GM12864 (cell line): Measurements from ENCODE around the gene PON1.

Experiments used
- DNase-seq: peaks from one replicate; pipeline ENCODE4 v3.0.0-alpha.2; 2011; ENCODE audit warnings: low read depth
- H3K4me3 ChIP-seq: 2 replicates; pipeline ENCODE4 v1.5.1; 2011; ENCODE audit warnings: mild to moderate bottlenecking, low read depth, low read length, control low read depth
- TF ChIP-seq, protein P1 (sequence below): IDR thresholded peaks from 2 replicates; pipeline ENCODE4 v1.5.1; 2011; ENCODE audit warnings: low read depth, mild to moderate bottlenecking, moderate library complexity, low read length, control low read depth, inconsistent platforms; ENCODE audit errors: missing control alignments

The PON1 gene

DNA sequence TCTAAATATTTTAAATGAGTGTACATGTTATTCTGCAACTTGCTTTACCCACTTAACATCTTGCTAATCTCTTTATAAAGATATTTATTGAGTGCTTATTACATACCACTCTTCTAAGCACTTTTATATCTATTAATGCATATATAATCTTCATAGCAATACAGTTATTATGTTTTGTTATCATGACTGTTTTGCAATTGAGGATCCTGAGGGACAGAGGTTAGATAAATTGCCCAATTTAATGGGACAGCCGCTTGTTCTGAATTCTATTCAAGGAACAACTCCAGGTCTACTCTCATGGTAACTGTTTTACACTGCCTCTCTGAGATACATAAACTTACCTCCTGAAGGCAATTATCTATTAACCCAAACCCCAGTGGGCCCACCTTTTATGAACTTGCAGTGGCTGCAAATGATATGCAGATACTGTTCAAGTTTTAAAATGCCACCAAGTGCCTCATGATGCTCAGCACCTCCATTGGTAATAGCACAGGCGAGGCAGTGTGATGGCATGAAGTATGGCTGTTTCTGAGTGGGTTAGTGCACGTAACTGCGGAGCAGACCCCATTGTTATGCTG is 60.5 kb downstream of the PON1 start:
- no peak for DNase-seq
- H3K4me3 ChIP-seq, result no peak overlapping the region
- TF ChIP-seq, protein P1, sequence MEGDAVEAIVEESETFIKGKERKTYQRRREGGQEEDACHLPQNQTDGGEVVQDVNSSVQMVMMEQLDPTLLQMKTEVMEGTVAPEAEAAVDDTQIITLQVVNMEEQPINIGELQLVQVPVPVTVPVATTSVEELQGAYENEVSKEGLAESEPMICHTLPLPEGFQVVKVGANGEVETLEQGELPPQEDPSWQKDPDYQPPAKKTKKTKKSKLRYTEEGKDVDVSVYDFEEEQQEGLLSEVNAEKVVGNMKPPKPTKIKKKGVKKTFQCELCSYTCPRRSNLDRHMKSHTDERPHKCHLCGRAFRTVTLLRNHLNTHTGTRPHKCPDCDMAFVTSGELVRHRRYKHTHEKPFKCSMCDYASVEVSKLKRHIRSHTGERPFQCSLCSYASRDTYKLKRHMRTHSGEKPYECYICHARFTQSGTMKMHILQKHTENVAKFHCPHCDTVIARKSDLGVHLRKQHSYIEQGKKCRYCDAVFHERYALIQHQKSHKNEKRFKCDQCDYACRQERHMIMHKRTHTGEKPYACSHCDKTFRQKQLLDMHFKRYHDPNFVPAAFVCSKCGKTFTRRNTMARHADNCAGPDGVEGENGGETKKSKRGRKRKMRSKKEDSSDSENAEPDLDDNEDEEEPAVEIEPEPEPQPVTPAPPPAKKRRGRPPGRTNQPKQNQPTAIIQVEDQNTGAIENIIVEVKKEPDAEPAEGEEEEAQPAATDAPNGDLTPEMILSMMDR, result no peak

DNA sequence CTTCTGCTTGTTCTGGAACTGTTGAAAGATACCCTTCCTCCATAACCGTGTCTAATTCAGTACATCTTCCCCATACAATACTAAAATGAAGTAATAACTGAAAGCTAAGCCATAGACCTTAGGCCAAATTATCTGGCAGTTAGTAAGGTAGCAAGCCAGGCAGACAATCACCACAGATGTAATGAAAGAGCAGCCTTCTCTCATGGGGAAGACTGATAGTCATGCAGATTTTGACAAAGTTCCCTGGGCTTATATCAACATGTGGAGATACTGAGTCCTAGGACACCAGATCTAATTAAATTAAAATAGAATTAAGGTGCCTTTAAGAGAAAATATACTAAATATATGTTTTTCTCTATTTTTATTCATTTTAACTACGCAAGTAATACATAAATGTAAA is 61.5 kb downstream of the PON1 start:
- TF ChIP-seq, protein P1, result no peak
- DNase-seq, result no peak
- H3K4me3 ChIP-seq, result no peak overlapping the region

DNA sequence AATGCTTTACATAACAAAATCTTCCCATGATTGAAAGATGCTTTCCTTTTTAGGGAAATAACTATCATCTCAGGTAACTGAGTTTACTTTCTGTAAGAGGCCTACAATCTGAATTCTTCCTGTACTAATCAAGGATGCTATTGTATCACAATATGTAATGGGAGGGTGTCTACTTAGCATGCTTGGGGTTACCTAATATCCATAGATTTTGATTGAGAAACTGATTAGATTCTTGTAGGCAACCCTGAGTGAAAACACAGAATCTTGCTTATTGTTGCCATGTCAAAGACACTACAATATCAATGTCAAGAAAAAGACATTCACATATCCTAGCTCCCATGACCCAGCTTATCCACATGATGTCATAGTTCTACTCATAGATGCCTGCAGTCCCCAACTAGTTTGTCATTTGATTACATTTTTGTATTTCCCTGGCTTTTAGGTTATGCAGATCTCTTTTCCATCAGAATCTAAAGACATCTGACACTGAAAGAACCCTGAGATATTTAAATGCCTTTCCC is 62.4 kb downstream of the PON1 start:
- DNase-seq, result no peak
- TF ChIP-seq, protein P1, result no peak

DNA sequence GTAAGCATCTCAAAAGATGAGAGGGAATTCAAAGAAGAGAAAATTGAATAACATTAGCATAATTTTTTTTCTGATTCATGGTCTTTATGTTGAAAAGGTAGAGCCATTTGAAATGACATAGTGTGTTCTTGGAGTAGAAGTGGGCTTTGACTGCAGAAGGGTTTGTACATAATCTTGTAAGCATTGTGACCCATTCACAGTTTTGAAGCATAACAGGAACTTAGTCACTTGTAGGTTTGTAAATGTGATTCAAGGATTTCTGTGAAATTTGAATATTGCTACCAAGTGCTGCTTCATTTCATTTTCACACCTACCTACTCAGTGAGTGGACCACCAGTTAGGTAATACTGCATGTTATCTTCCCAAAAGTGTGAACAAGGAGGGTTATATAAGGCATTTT is 68.6 kb downstream of the PON1 start:
- DNase-seq, result no peak
- H3K4me3 ChIP-seq, result no peak overlapping the region
- TF ChIP-seq, protein P1, result no peak

More for the DNA sequence above, 62.4 kb downstream of the PON1 start:
- H3K4me3 ChIP-seq, result no peak overlapping the region

DNA sequence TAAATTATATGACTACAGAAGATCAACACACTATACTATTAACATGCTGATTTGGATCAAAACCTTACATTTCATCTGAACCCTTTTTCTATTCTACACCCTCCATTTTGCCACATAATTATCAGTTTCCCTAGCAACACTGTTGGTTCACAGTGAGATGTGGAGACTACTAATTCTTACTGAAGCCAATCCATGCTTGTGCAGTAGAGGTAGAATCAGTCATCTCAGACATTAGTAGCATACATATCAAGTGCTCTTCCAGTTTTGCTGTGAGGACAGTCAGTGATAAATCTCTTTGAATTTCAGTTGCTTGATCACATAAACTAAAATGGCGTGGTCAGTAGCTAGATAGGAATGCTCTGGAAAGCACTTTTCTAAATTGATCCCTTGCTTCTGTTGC is 70.3 kb downstream of the PON1 start:
- TF ChIP-seq, protein P1, result no peak

DNA sequence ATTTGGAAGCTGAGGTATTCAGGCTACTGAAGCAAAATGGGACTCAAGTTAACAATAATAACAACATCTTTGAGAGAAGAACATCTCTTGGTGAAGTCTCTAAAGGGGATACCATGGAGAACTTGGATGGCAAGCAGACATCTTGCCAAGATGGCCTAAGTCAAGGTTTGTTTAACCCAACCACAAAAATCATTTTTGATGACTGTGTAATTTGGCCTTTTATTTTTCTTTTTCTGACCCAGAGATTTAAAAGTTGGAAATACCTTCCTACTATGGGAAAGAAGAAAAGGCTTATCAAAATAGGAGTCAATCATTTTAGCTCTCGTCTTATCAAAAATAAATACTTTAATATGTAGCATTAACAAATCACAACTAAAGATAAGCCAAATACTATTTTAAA is 72.4 kb downstream of the PON1 start:
- no peak for DNase-seq
- H3K4me3 ChIP-seq, result no peak overlapping the region
- TF ChIP-seq, protein P1, result no peak

More for the DNA sequence above, 70.3 kb downstream of the PON1 start:
- no peak overlapping the region for H3K4me3 ChIP-seq
- no peak for DNase-seq

DNA sequence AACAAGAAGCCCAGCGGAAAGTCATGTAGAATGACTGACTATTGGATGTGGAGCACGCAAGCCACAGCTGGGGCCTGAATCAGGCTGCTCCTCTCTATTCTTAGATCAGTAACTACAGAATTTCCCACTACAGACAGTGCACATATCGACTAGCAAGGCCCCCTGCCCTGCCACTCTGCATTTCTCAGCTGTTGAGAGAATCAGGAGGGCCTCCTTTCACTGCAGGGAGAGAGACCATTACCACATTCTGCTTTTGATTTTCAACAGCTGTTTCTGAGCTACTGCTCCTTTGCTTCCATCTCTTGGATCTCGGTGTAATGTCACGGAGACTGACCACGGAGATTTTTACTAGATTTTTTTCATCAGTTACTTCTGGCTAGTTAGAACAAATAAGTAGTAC is 73.8 kb downstream of the PON1 start:
- TF ChIP-seq, protein P1, result no peak
- H3K4me3 ChIP-seq, result no peak overlapping the region
- DNase-seq, result no peak
